Subcutaneous adipose tissue (tissue), 4 donors: ENCODE results near the gene LRRK1. TPM values are rescaled to one million over a fixed set of nuclear protein-coding genes. Genes with fewer than 3 reads are reported as not detected.

ENCODE experiments used
- total RNA-seq, 4 donors: library from RNA; depleted of rRNA; stranded (reverse); fragments of >200 nt; gene quantifications; one replicate each; pipeline ENCODE4 v1.1.0, GENCODE V29; 2016
- TF ChIP-seq, protein P1 (sequence below): fragments of 450-650 bp; IDR thresholded peaks from one replicate; pipeline ENCODE4 v1.5.1; 2016; ENCODE audit warnings: low read depth, mild to moderate bottlenecking, control low read depth, antibody characterized with exemption, moderate library complexity

The LRRK1 gene
- total RNA-seq, 4 donors from 2014 or later: 9.6 to 21.6 (median 17.3) TPM

DNA sequence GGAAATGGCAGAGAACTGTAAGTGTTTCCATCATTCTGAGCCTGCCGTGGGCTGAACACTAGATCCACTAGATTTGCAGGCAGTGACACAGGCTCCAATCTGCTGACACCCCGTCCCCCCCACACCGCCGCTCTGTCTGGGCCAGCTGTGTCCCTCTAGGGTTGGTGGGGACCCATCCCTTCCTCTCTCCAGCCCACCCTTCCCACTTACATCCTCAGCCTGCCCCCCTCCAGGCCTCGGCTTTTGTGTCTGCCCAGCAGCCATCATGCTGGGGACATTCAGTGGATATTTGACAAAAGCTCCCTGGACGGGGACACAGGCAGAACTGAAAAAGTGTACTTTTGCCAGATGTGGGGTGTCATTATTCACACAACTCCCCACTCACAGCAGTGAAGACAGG lies 10.7 kb upstream of the LRRK1 start:
- TF ChIP-seq, protein P1, sequence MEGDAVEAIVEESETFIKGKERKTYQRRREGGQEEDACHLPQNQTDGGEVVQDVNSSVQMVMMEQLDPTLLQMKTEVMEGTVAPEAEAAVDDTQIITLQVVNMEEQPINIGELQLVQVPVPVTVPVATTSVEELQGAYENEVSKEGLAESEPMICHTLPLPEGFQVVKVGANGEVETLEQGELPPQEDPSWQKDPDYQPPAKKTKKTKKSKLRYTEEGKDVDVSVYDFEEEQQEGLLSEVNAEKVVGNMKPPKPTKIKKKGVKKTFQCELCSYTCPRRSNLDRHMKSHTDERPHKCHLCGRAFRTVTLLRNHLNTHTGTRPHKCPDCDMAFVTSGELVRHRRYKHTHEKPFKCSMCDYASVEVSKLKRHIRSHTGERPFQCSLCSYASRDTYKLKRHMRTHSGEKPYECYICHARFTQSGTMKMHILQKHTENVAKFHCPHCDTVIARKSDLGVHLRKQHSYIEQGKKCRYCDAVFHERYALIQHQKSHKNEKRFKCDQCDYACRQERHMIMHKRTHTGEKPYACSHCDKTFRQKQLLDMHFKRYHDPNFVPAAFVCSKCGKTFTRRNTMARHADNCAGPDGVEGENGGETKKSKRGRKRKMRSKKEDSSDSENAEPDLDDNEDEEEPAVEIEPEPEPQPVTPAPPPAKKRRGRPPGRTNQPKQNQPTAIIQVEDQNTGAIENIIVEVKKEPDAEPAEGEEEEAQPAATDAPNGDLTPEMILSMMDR: no peak

DNA sequence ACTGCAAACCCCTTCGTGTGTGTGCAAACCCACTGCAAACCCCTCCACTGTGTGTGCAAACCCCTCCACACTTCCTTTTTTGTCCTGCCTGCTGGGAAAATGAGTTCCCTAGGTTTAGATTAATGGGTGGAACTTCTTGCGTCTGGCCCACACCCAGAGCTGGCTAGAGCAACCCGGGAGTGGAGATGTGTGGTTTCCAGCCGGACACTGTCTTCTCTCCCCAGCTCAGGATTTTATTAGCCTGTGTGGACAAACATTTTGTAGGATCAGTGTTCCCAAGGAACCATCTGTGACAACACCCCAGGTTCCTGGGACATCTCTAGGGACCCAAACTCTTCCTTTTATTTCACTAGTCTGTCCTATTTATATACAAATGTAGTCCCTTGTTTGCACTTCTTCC lies 9.6 kb upstream of the LRRK1 start:
- TF ChIP-seq, protein P1: no peak

DNA sequence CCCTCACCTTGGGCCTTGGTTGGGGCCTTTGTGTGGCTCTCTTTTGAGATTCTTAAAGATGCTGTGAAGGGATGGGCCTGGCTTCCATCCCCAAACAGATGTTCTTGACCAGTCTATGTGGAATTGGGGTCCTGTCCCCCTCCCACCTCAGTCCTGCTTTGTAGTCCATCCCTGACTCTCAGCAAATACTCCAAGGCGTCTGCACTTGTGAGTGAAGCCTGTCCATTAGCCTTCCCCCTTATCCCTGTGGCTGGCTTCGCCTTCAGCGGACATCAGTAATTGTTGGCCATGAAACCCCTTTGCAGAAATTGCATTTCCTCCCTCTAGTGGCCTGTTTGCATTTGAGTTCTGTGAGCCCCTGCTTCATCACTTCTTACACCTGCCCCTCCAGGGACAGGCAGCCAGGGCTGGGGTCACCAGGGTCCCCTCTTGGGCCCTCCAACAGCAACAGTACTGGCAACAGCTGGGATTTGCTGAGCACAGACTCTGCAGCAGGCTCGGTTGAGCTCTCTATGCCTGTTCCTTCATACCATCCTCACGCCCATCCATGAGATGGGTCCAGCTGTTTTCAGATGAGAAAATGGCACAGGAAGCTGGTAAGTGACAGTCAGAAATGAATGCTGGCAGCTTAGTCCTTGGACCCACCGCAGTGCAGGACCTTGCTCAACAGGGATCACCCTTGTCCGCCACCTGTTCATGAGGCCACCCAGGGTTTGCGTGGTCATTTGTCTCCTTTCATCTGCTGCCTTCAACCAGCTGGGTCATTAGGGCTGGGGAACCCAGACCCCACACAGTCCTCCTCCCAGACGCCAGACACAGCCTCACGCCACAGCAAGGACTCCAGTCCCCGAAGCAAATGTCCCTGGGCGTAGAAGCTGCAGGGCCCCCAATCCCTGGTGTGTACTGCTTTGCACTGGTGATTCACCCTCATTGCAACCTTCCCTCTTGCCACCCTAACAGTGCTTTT lies 8.9 kb upstream of the LRRK1 start:
- TF ChIP-seq, protein P1: no peak

DNA sequence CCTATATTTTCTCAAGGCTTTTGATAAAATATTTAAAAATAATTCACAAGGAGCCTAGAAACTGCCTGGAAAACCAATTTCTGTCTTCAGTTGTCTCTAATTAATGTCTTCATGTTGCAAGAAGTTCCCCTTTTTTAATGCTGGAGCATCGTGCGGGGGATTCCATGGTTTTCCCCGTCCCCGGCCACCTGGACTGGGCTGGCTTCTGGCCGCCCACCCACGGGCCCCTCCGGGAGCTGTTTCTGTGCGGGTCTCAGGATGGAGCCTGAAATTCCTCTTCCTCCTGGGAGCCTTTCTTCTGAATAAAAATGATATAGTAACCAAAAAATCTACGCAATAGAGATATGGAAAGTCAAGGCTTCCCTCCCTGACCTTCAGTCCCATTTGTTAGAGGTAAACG lies 8.1 kb upstream of the LRRK1 start:
- TF ChIP-seq, protein P1: no peak

DNA sequence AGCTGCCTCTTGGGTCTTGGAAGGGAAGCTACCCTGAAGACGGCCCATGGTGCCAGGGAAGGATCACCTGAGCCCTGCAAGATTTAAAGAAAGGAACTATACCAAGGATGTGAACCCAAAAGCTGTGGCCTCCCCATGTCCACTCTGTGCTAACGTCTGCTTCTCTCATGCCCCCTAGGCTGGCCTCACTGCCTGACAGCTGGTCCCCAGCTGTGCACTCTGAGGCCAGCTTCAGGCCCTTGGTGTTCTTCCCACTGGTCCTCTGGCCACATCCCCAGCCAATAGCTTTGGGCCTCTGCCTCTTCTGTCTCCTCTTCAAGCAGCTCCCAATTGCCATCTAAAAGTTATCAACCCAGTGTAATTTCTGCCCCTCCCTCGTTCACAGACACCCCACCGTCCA lies 5.2 kb upstream of the LRRK1 start:
- TF ChIP-seq, protein P1: no peak

DNA sequence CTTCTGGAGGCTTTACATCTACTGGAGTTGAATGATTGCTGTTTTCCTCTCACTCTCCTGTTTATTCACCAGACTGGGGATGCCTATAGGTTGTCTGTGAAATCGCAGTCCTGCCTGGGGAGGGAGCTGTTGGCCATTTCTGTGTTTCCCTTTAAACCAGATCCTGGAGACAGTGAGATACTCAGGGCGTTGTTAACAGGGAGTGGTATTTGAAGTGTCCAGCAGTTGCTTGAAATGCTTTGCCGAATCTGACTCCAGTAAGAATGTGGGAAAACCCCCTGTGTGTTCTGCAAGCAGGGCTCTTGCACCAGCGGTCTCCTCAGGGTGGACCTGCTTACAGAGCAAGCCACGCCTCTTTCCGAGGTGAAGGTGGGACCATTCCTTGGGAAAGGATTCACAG lies 4.3 kb upstream of the LRRK1 start:
- TF ChIP-seq, protein P1: no peak

DNA sequence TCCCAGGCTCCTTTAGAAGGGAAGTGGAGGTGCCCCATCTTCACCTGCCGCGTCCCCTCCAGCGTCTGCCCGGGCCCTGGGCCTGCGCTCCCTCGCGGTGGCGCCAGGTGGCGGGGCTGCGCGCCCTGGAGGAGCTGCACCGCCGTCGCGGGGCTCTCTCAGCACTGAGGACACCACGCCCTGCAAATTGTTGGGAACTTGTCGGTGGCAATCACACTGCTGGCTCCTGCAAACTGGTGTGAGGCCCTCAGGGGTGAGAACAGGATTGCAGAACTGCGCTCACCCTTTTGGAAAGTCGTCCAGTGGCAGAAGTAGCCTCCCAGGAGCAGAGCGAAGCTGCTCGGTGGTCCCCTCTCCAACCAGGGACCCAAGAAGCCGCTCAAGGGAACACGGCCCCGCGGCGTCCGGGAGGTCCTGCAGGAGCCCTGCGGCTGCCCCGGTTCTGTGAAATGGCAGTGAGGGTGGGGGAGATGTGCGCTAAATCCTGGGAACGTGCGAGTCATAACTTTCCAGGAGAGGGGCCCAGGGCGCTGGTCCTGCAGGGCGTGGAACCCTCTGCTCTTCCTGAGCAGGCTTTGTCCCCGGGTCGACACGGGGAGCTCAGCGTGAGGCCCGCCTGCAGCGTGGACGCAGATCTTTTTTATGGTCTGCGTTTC lies 995 bp upstream of the LRRK1 start:
- TF ChIP-seq, protein P1: no peak
